ENCODE data around the gene CCDC141. TPM values are rescaled to one million over a fixed set of nuclear protein-coding genes. Genes with fewer than 3 reads are reported as not detected.

CCDC141 gene
- total and polyA plus RNA-seq, 5 experiments from 2014 or later, result 4.2 to 27.0 (median 12.0) TPM

DNA sequence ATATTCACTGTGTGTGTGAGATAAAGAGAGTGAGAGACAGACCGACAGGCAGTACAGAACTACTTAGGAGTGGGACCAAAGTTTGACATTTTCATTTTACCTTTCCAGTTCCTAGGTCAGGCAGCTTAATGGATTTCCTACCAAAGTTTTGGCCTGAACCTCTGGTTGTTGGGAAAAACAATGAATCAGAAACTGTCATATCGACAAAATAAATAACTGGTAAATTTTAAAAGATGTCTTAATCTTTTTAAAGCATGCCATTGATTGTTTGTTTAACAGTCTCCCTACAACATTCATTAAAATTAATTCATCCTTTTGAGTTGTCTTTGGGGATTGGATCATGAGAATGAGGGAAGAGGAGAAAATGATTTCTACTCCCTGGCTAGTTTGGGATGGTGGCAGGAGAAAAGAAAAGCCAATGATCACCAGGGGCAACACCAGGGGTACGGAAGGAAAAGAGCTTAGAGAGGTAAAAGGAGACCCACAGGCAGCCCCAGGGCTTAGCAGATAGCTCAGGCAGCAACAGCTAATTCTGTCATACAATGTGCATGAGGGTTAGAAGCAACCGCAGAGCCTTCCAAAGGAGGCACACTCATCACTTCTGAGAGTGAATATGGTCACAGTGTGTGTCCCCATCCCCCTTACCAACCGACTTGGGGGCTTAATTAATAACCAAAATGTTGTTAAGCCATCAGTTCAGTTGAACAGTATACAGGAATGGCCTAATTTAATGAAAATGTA, 98.5 kb downstream of the CCDC141 start:
- DNase-seq, result no peak
- Mint-ChIP-seq H3K36me3 (peaks cover 0 to 46% (median 25%) of the 10 kb centered on the region in 3 donors), H3K9me3 (peaks cover 0 to 8% (median 0%) of the 10 kb centered on the region in 9 donors), H3K27me3 (no peaks in the 10 kb centered on the region), H3K27ac (no peak overlapping the region), H3K4me3 (no peak overlapping the region), H3K4me1 (peaks cover 0 to 6% (median 3%) of the 10 kb centered on the region in 4 donors)
- no peak for ATAC-seq
- POLR2A ChIA-PET, result no interaction called here

DNA sequence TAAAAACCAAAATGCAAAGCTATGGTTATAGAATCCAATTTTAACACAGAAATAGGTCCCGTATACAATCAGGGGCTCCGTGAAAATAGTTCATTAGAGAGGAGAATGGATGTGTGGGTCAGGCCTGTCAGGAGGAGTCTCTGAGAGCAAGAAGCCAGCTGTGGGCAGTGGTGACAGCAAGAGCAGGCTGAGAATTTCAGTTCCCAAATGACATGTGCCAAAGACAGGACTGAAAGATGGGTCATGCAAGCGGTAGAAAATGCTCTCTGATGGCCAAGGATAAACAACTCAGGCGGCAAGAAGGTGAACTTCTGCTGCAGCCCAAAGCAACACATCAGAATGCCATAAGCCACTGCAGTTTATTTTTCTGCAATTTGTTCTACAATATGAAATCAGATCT, 100.4 kb downstream of the CCDC141 start:
- Mint-ChIP-seq H3K27ac (no peak overlapping the region), H3K4me1 (peaks cover 0 to 6% (median 3%) of the 10 kb centered on the region in 4 donors), H3K9me3 (peaks cover 0 to 8% (median 0%) of the 10 kb centered on the region in 9 donors), H3K36me3 (peaks cover 0 to 43% (median 23%) of the 10 kb centered on the region in 3 donors), H3K4me3 (no peak overlapping the region), H3K27me3 (no peaks in the 10 kb centered on the region)
- ATAC-seq (no peak), DNase-seq (no peak)
- POLR2A ChIA-PET, result no interaction called here

DNA sequence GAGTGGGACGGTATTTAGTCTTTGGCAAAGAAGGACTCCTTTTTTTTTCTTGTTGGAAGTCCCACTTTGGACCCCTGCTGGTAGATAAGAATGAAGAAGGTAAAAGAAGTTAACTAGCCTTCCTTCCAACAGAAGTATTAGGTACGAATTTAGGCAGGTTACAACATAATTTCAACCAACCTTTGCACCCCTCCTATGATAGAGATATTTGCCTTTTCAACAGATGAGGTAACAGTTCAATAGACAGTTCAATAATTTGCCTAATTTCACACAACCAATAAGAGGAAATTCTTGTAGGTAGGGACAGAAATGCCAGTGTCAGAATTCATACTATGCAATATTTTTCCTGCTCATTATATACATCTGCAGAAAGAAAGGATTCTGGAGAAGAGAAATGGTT, 100.8 kb downstream of the CCDC141 start:
- POLR2A ChIA-PET, result no interaction called here
- H3K9me3 Mint-ChIP-seq, result peaks cover 0 to 8% (median 0%) of the 10 kb centered on the region in 9 donors
- peaks cover 0 to 46% (median 23%) of the 10 kb centered on the region in 3 donors for H3K36me3 Mint-ChIP-seq
- DNase-seq (no peak), ATAC-seq (no peak)
- H3K4me3 Mint-ChIP-seq, result no peak overlapping the region
- no peak overlapping the region for H3K27ac Mint-ChIP-seq
- H3K27me3 Mint-ChIP-seq, result no peaks in the 10 kb centered on the region
- peaks cover 0 to 6% (median 3%) of the 10 kb centered on the region in 4 donors for H3K4me1 Mint-ChIP-seq

DNA sequence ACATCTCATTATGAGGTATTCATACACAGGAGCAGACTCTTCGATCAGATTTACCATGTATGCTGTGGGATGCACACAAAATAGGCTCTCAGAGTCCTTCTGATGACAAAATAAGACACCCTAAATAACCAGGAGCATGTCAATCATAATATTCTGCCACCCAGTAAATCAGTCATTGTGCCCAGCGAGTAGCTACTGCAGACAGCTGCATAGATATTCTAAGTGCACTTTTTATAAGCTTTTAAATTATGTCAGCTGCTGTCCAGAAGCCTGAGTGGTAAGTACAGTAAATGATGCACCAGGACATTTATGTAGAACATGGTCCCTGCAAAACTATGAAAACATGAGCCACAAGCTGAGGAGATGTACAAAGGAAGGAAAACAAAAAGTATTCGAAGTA, 102.9 kb downstream of the CCDC141 start:
- Mint-ChIP-seq H3K36me3 (peaks cover 0 to 50% (median 24%) of the 10 kb centered on the region in 3 donors), H3K4me1 (peaks cover 0 to 6% (median 2%) of the 10 kb centered on the region in 4 donors), H3K27me3 (no peaks in the 10 kb centered on the region), H3K4me3 (no peak overlapping the region), H3K9me3 (peaks cover 0 to 8% (median 0%) of the 10 kb centered on the region in 9 donors), H3K27ac (no peak overlapping the region)
- POLR2A ChIA-PET, result no interaction called here
- DNase-seq, result no peak
- no peak for ATAC-seq

DNA sequence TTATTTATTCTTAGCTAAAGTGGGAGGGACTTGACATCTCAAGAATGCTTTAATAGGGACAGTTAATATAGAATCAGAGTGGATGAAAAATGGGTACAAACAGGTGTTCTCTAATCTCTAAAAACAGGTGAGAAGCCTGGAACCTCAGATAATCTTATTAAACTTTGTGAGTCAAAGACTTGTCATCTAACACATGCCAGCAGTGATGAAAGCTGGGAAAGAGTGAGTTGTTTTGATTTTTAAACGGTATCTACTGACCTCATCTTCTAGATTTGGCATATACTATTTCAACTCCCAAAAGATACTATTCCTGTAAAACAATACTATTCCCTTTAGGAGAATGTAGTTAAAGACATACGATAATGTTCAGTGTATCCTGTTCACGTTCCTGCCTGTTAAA, 103.4 kb downstream of the CCDC141 start:
- ATAC-seq, result no peak
- Mint-ChIP-seq H3K4me3 (no peak overlapping the region), H3K27me3 (no peaks in the 10 kb centered on the region), H3K9me3 (peaks cover 0 to 8% (median 0%) of the 10 kb centered on the region in 9 donors), H3K36me3 (peaks cover 0 to 53% (median 24%) of the 10 kb centered on the region in 3 donors), H3K4me1 (peaks cover 0 to 6% (median 2%) of the 10 kb centered on the region in 4 donors), H3K27ac (no peak overlapping the region)
- DNase-seq, result no peak
- POLR2A ChIA-PET, result no interaction called here

DNA sequence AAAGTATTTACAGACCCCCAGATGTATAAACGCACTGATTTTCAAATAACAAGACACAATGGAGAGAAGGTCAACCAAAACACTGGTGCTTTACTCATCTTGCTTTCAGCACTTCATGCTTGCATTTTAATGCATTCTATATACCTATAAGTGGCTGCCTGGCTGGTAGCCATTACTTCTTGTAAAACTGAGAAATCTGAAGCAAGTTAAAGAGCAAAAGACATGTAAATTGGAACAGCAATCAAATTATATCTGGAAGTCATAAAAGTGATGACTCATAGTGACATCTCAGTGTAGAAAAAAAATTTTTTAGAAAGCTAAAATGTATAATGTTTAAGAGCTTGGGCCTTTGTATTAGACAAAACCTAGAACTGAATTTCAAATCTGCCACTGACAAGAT, 106.2 kb downstream of the CCDC141 start:
- Mint-ChIP-seq H3K9me3 (peaks cover 0 to 8% (median 0%) of the 10 kb centered on the region in 9 donors), H3K27ac (no peak overlapping the region), H3K4me3 (no peak overlapping the region), H3K27me3 (no peaks in the 10 kb centered on the region), H3K36me3 (peaks cover 11 to 66% (median 24%) of the 10 kb centered on the region in 3 donors), H3K4me1 (no peaks in the 10 kb centered on the region)
- ATAC-seq (no peak), DNase-seq (no peak)
- POLR2A ChIA-PET, result no interaction called here

DNA sequence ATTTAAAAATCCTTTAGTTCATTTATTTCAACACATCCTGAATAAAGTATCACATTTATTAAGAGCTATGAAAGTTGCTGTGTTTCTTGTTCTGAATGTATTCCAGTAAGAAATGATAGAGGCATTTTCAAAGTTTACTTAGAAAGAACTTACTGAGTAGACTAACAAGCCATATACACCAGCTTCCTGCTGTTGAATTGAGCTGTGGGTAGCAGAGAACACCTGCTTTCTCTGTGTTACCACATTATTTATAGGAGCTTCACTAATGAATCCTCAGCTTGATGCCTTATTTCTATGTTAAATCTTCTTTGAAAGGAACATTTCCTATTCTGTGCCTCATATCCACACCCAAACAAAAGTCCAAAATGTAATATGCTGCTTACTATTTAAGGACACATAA, 115.4 kb downstream of the CCDC141 start:
- H3K4me1 Mint-ChIP-seq, result no peaks in the 10 kb centered on the region

DNA sequence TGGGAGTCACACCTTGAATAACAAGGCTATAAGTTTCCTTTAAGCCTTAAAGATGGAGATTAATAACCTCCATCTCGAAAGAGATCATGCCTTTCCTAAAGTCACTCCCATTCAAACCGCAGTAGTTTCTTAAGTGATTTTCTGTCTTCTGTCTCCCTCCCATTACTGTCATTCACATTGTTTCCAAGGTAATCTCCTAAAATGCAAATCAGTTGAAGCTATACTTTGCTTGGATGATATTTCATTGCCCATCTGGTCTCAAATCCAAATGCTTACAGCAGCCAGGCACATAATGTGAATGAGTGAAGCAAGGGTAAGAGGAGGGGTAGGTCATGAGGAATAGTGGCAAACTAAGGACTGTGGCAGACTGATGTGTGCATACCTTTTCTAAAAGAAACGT, 116.4 kb downstream of the CCDC141 start:
- peaks cover 17 to 48% (median 36%) of the 10 kb centered on the region in 3 donors for H3K36me3 Mint-ChIP-seq
- no peak overlapping the region for H3K4me3 Mint-ChIP-seq
- DNase-seq, result no peak
- no peaks in the 10 kb centered on the region for H3K4me1 Mint-ChIP-seq
- H3K27me3 Mint-ChIP-seq, result no peaks in the 10 kb centered on the region
- POLR2A ChIA-PET, result no interaction called here
- H3K9me3 Mint-ChIP-seq, result peaks cover 12 to 46% (median 25%) of the 10 kb centered on the region in 9 donors
- H3K27ac Mint-ChIP-seq, result no peak overlapping the region
- ATAC-seq, result no peak

More for the DNA sequence above, 115.4 kb downstream of the CCDC141 start:
- POLR2A ChIA-PET, result no interaction called here
- peaks cover 17 to 57% (median 37%) of the 10 kb centered on the region in 3 donors for H3K36me3 Mint-ChIP-seq
- no peak overlapping the region for H3K4me3 Mint-ChIP-seq
- ATAC-seq (no peak), DNase-seq (no peak)
- no peak overlapping the region for H3K27ac Mint-ChIP-seq
- H3K27me3 Mint-ChIP-seq, result no peaks in the 10 kb centered on the region
- H3K9me3 Mint-ChIP-seq, result peaks cover 12 to 46% (median 25%) of the 10 kb centered on the region in 9 donors

DNA sequence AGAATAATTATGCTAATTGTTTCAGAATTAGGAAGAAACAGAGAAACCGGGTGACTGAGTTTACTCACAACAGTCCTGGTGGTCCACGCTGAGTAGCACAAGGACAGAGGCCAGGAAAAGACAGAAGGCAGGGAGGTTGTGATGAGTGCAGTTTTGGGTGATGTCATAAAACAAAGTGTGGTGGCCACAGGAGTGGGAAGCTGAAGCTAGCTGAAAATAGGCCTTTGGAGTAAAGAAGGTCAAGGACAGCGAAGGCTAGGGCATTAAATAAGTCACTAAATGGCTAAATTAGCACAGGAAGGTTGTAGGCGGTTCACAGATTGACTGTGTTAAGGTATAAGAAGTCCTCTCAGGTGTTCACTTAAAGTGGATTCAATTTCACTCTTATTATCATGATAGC, 121.9 kb downstream of the CCDC141 start:
- H3K36me3 Mint-ChIP-seq, result peaks cover 13 to 27% (median 16%) of the 10 kb centered on the region in 3 donors
- peaks cover 0 to 15% (median 8%) of the 10 kb centered on the region in 9 donors for H3K9me3 Mint-ChIP-seq
- H3K4me1 Mint-ChIP-seq, result no peaks in the 10 kb centered on the region
- no peak overlapping the region for H3K4me3 Mint-ChIP-seq
- POLR2A ChIA-PET, result no interaction called here
- no peak for ATAC-seq
- no peak overlapping the region for H3K27ac Mint-ChIP-seq
- H3K27me3 Mint-ChIP-seq, result no peaks in the 10 kb centered on the region
- DNase-seq, result no peak

DNA sequence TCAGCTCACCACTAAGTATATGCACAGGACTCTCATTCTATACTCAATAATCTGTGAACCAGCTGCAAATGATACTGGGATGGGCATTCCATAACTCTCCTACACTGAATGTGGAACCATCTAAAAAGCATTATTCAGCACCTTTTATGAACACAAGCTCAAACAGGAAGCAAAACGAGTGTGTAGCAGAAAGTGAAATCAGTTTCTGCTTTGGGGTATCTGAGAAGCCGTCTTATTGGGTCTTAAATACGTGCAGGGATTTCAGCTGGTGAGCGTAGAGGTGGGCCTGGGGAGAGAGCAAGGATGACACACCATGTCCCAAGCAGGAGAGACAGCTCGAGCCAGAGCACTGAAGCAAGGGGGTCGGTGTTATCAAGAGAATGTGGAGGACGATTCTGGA, 122.8 kb downstream of the CCDC141 start:
- H3K4me1 Mint-ChIP-seq, result no peaks in the 10 kb centered on the region
- DNase-seq (no peak), ATAC-seq (no peak)
- H3K27me3 Mint-ChIP-seq, result no peaks in the 10 kb centered on the region
- peak overlapping the region in 2 of 10 donors; percentile 8 to 25 for H3K27ac Mint-ChIP-seq
- H3K4me3 Mint-ChIP-seq, result no peak overlapping the region
- POLR2A ChIA-PET, result no interaction called here
- H3K36me3 Mint-ChIP-seq, result peaks cover 13 to 25% (median 16%) of the 10 kb centered on the region in 3 donors
- peaks cover 0 to 15% (median 8%) of the 10 kb centered on the region in 9 donors for H3K9me3 Mint-ChIP-seq

DNA sequence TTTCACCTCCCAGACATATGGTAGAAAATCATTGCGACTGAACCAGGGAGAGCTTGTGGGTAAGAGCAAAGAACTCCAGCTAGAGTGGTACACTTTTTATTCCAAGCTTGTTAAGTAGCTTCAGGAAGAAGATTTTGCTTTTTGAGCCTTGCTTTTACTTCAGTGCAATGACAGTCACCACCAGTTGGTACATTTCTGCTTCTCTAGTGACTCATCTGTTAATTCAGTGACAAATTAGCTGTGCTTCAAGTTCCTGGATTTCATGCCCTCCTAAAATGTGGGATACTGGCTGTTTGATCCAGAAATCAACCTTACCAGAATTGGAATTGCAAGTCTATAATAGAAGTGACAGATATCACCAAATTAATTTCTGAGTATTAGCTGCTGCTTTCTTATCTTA, 125.1 kb downstream of the CCDC141 start:
- Mint-ChIP-seq H3K36me3 (peaks cover 0 to 8% (median 8%) of the 10 kb centered on the region in 3 donors), H3K9me3 (no peaks in the 10 kb centered on the region), H3K27me3 (no peaks in the 10 kb centered on the region), H3K4me3 (no peak overlapping the region), H3K27ac (no peak overlapping the region), H3K4me1 (no peaks in the 10 kb centered on the region)
- ATAC-seq (no peak), DNase-seq (no peak)
- POLR2A ChIA-PET, result no interaction called here

DNA sequence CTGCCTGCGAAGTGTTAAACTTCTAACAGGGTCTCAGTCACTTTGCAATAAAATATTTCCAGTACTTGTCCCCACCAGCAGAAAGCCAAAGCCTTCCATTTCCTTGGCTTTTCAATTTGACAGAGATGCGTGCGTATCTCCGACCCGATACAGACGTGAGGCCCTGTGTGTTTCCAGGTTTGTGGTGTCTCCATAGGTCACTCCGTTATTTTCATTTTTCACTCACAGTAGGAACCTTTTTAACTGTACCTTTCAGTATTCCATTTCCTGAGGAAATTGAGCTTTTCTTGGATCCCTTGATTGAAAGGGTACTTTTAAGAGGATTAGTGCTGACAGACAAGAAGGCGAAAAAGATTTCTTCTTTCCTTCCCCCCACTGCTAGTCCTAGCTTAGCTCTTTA, 126.4 kb downstream of the CCDC141 start:
- H3K4me3 Mint-ChIP-seq, result no peak overlapping the region
- no peaks in the 10 kb centered on the region for H3K9me3 Mint-ChIP-seq
- POLR2A ChIA-PET, result no interaction called here
- no peaks in the 10 kb centered on the region for H3K4me1 Mint-ChIP-seq
- peaks cover 0 to 11% (median 8%) of the 10 kb centered on the region in 3 donors for H3K36me3 Mint-ChIP-seq
- no peak for DNase-seq
- H3K27ac Mint-ChIP-seq, result no peak overlapping the region
- no peaks in the 10 kb centered on the region for H3K27me3 Mint-ChIP-seq
- ATAC-seq, result no peak

DNA sequence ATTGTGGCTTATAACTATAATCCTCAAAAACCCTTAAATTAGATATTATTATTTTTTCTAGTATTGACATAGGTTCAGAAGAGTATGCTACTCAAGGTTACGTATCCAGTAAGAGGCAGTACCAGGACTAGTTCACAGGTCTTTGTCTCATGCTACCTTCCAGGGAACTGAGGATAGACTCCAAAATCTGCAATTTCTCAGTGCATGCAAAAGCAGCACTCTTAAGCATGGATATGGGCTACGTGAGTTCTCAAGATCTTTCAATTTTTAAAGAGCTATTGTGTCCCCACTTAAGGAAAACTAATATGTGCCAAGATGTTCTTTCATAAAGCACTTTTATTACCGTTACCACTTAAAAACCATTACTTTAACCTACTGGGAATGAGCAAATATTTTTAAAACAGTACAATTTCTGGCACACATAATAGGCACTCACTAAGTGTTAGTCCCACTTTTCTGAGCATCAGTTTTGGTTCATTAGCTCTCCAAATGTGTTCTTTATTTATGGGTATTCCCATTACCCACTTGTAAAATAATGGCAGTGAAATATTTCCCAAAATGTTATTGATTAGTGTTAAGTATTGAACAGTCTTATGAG, 128.9 kb downstream of the CCDC141 start:
- POLR2A ChIA-PET, result no interaction called here
- H3K36me3 Mint-ChIP-seq, result peaks cover 0 to 23% (median 8%) of the 10 kb centered on the region in 3 donors
- H3K4me3 Mint-ChIP-seq, result no peak overlapping the region
- no peaks in the 10 kb centered on the region for H3K4me1 Mint-ChIP-seq
- peak overlapping the region in 1 of 10 donors; percentile 25 for H3K27ac Mint-ChIP-seq
- ATAC-seq (no peak), DNase-seq (no peak)
- no peaks in the 10 kb centered on the region for H3K27me3 Mint-ChIP-seq
- H3K9me3 Mint-ChIP-seq, result no peaks in the 10 kb centered on the region
